ENCODE measurements around the gene PRKG1. TPM values are rescaled to one million over a fixed set of nuclear protein-coding genes. Genes with fewer than 3 reads are reported as not detected.
"Not testable (repeated sequence)": the region's sequence is repeated elsewhere in the genome, so short reads cannot be mapped to it uniquely, and the experiment has no call there.

The PRKG1 gene
- total RNA-seq, 1 experiment from 2014 or later = 0.09 TPM

- no peak for DNase-seq
- H3K27me3 Mint-ChIP-seq (ENCODE audit: insufficient read depth, unreplicated experiment) = peaks cover 4% of the 10 kb centered on the region
Observed at GRCh38 chr10:51683031-51683691, 608.9 kb downstream of the PRKG1 start.

GRCh38 chr10:51685768-51686167, 611.5 kb downstream of the PRKG1 start:
- Histone ChIP-seq H3K4me1 (0 out of 2 replicates have a peak, but pooled peaks cover 5% of the 10 kb centered on the region), H3K4me3 (ENCODE audit: low read depth, low read length) (no peak overlapping the region), H3K36me3 (ENCODE audit: control insufficient read depth, insufficient read depth, low read length) (no peaks in the 10 kb centered on the region), H3K9me3 (no peaks in the 10 kb centered on the region), H3K27me3 (replicated peaks; ENCODE audit: control insufficient read depth, insufficient read depth, low read length) (no peaks in the 10 kb centered on the region)
- intact Hi-C loops (cut with micrococcal nuclease; ENCODE audit: unreplicated experiment) = no loop called here
- H3K27me3 Mint-ChIP-seq (ENCODE audit: insufficient read depth, unreplicated experiment) = no peaks in the 10 kb centered on the region
- H3K27ac Mint-ChIP-seq (ENCODE audit: unreplicated experiment) = no peak overlapping the region
- H3K36me3 Mint-ChIP-seq (ENCODE audit: insufficient read depth, unreplicated experiment) = no peaks in the 10 kb centered on the region
- H3K4me3 Mint-ChIP-seq (ENCODE audit: unreplicated experiment) = no peak overlapping the region
- H3K4me1 Mint-ChIP-seq (ENCODE audit: low read depth, unreplicated experiment) = peaks cover 18% of the 10 kb centered on the region
- no peak for DNase-seq
- POLR2A ChIA-PET = no interaction called here
- BruUV-seq (replicated peaks) = no TSS peak
- H3K9me3 Mint-ChIP-seq (ENCODE audit: unreplicated experiment) = peaks cover 23% of the 10 kb centered on the region
- no peak for TF ChIP-seq CTCF (IDR thresholded peaks at IDR 0.05; ENCODE audit: insufficient read depth in 1 of 2, low read depth in 1 of 2, low read length in 1 of 2, severe bottlenecking in 1 of 2, unreplicated experiment in 1 of 2)
- CTCF ChIA-PET = no interaction called here

More at GRCh38 chr10:51683031-51683691, 608.9 kb downstream of the PRKG1 start:
- H3K36me3 Mint-ChIP-seq (ENCODE audit: insufficient read depth, unreplicated experiment) = no peaks in the 10 kb centered on the region
- no peak for TF ChIP-seq CTCF (IDR thresholded peaks at IDR 0.05; ENCODE audit: insufficient read depth in 1 of 2, low read depth in 1 of 2, low read length in 1 of 2, severe bottlenecking in 1 of 2, unreplicated experiment in 1 of 2)
- H3K9me3 Mint-ChIP-seq (ENCODE audit: unreplicated experiment) = peaks cover 1% of the 10 kb centered on the region
- no peaks in the 10 kb centered on the region for H3K27me3 ChIP-seq (replicated peaks; ENCODE audit: control insufficient read depth, insufficient read depth, low read length)
- CTCF ChIA-PET = no interaction called here
- H3K4me3 Mint-ChIP-seq (ENCODE audit: unreplicated experiment) = no peak overlapping the region
- POLR2A ChIA-PET = no interaction called here
- H3K27ac Mint-ChIP-seq (ENCODE audit: unreplicated experiment) = no peak overlapping the region
- H3K4me1 ChIP-seq = no peaks in the 10 kb centered on the region
- H3K4me3 ChIP-seq (ENCODE audit: low read depth, low read length) = no peak overlapping the region
- no peaks in the 10 kb centered on the region for H3K36me3 ChIP-seq (ENCODE audit: control insufficient read depth, insufficient read depth, low read length)
- H3K9me3 ChIP-seq = no peaks in the 10 kb centered on the region
- no TSS peak for BruUV-seq (replicated peaks)
- peaks cover 6% of the 10 kb centered on the region for H3K4me1 Mint-ChIP-seq (ENCODE audit: low read depth, unreplicated experiment)
- intact Hi-C loops (cut with micrococcal nuclease; ENCODE audit: unreplicated experiment) = no loop called here

GRCh38 chr10:51687296-51687695, 613.0 kb downstream of the PRKG1 start:
- POLR2A ChIA-PET = no interaction called here
- no peaks in the 10 kb centered on the region for H3K27me3 Mint-ChIP-seq (ENCODE audit: insufficient read depth, unreplicated experiment)
- CTCF ChIA-PET = no interaction called here

GRCh38 chr10:51688826-51689225, 614.5 kb downstream of the PRKG1 start:
- BruUV-seq (replicated peaks) = not testable (repeated sequence)

More at GRCh38 chr10:51687296-51687695, 613.0 kb downstream of the PRKG1 start:
- Histone ChIP-seq H3K9me3 (no peaks in the 10 kb centered on the region), H3K4me1 (peaks cover 12% of the 10 kb centered on the region), H3K27me3 (replicated peaks; ENCODE audit: control insufficient read depth, insufficient read depth, low read length) (no peaks in the 10 kb centered on the region), H3K4me3 (ENCODE audit: low read depth, low read length) (no peak overlapping the region), H3K36me3 (ENCODE audit: control insufficient read depth, insufficient read depth, low read length) (no peaks in the 10 kb centered on the region)
- Mint-ChIP-seq H3K27ac (ENCODE audit: unreplicated experiment) (no peak overlapping the region), H3K4me3 (ENCODE audit: unreplicated experiment) (no peak overlapping the region), H3K36me3 (ENCODE audit: insufficient read depth, unreplicated experiment) (peaks cover 3% of the 10 kb centered on the region), H3K9me3 (ENCODE audit: unreplicated experiment) (peaks cover 23% of the 10 kb centered on the region), H3K4me1 (ENCODE audit: low read depth, unreplicated experiment) (peaks cover 25% of the 10 kb centered on the region)
- no TSS peak for BruUV-seq (replicated peaks)
- TF ChIP-seq CTCF (IDR thresholded peaks at IDR 0.05; ENCODE audit: insufficient read depth in 1 of 2, low read depth in 1 of 2, low read length in 1 of 2, severe bottlenecking in 1 of 2, unreplicated experiment in 1 of 2) = no peak
- intact Hi-C loops (cut with micrococcal nuclease; ENCODE audit: unreplicated experiment) = no loop called here
- no peak for DNase-seq

More at GRCh38 chr10:51688826-51689225, 614.5 kb downstream of the PRKG1 start:
- H3K4me1 ChIP-seq = peaks cover 12% of the 10 kb centered on the region
- DNase-seq; POLR2A ChIA-PET; H3K27ac Mint-ChIP-seq (ENCODE audit: unreplicated experiment); H3K9me3 ChIP-seq; H3K4me3 Mint-ChIP-seq (ENCODE audit: unreplicated experiment); H3K36me3 ChIP-seq (ENCODE audit: control insufficient read depth, insufficient read depth, low read length); H3K4me3 ChIP-seq (ENCODE audit: low read depth, low read length); CTCF ChIA-PET; H3K27me3 Mint-ChIP-seq (ENCODE audit: insufficient read depth, unreplicated experiment); H3K27me3 ChIP-seq (replicated peaks; ENCODE audit: control insufficient read depth, insufficient read depth, low read length); H3K36me3 Mint-ChIP-seq (ENCODE audit: insufficient read depth, unreplicated experiment); intact Hi-C loops (cut with micrococcal nuclease; ENCODE audit: unreplicated experiment): not testable (repeated sequence)
- peaks cover 25% of the 10 kb centered on the region for H3K4me1 Mint-ChIP-seq (ENCODE audit: low read depth, unreplicated experiment)
- peaks cover 23% of the 10 kb centered on the region for H3K9me3 Mint-ChIP-seq (ENCODE audit: unreplicated experiment)

All from Caco-2 (cell line).